Activated T-cell treated with anti-CD3 and anti-CD28 coated beads, Interleukin-2, amount 50 U/mL, for 72 hours (primary cell): Measurements from ENCODE around the gene SIRPA. TPM values are rescaled to one million over a fixed set of nuclear protein-coding genes. Genes with fewer than 3 reads are reported as not detected.

Experiments used
- ATAC-seq, 2 donors: fragments of 150-1000 bp; cut with Tn5 transposase; replicated peaks in 1 of 2; 2 replicates each; pipeline ENCODE4 v1.10.0; 2021; ENCODE audit warnings: moderate library complexity in 2 of 2, mild to moderate bottlenecking in 1 of 2
- DNase-seq, 2 donors: peaks; one replicate each; pipeline ENCODE4 v3.0.0; 2021 to 2022; ENCODE audit warnings: mixed read lengths in 1 of 2
- H3K27ac Mint-ChIP-seq: one replicate; pipeline ENCODE4 v1.8.0; 2022; ENCODE audit warnings: mild to moderate bottlenecking, moderate library complexity, mixed read lengths
- H3K27me3 Mint-ChIP-seq: one replicate; pipeline ENCODE4 v1.8.0; 2022; ENCODE audit warnings: low read depth, mixed read lengths
- H3K36me3 Mint-ChIP-seq, 2 donors: one replicate each; pipeline ENCODE4 v1.8.0; 2022; ENCODE audit warnings: mixed read lengths in 2 of 2, mild to moderate bottlenecking in 1 of 2; ENCODE audit not compliant: insufficient read depth in 2 of 2
- H3K4me1 Mint-ChIP-seq: one replicate; pipeline ENCODE4 v1.8.0; 2022; ENCODE audit warnings: low read depth, mixed read lengths
- H3K4me3 Mint-ChIP-seq, 2 donors: one replicate each; pipeline ENCODE4 v1.8.0; 2022; ENCODE audit warnings: mild to moderate bottlenecking in 2 of 2, mixed read lengths in 2 of 2, moderate library complexity in 2 of 2
- H3K9me3 Mint-ChIP-seq, 2 donors: one replicate each; pipeline ENCODE4 v1.8.0; 2022; ENCODE audit warnings: mixed read lengths in 2 of 2
- total RNA-seq, 2 donors: library from RNA; stranded (reverse); gene quantifications; one replicate each; pipeline ENCODE4 v1.2.3, GENCODE V29; 2022

Gene SIRPA
- under 1 TPM; 0.05 to 0.22 TPM for total RNA-seq

GRCh38 chr20:1894951-1895673 lies at the start of gene SIRPA:
Gene SIRPA (plus strand): TSS chr20:1895407. CDS start chr20:1895448, 41 bp downstream.
- peak; percentile 47 to 55 for ATAC-seq
- peak within 1 kb of the TSS; percentile 78 to 84 for H3K4me3 Mint-ChIP-seq
- H3K4me1 Mint-ChIP-seq: peaks cover 5% of the 10 kb centered on the region
- peaks cover 66% of the 10 kb centered on the region for H3K27me3 Mint-ChIP-seq
- peak; percentile 9 to 24 for DNase-seq
- H3K36me3 Mint-ChIP-seq: no peaks in the 10 kb centered on the region
- no peak within 1 kb of the TSS for H3K27ac Mint-ChIP-seq
- H3K9me3 Mint-ChIP-seq: no peaks in the 10 kb centered on the region

GRCh38 chr20:1845701-1846100 lies 49.5 kb upstream of the SIRPA start:
- Mint-ChIP-seq H3K9me3 (peaks cover 9 to 10% of the 10 kb centered on the region in 2 donors), H3K27me3 (peaks cover 2% of the 10 kb centered on the region), H3K4me3 (no peak overlapping the region), H3K36me3 (peaks cover 5 to 10% of the 10 kb centered on the region in 2 donors), H3K4me1 (peaks cover 36% of the 10 kb centered on the region), H3K27ac (no peak overlapping the region)
- ATAC-seq (no peak), DNase-seq (no peak)

GRCh38 chr20:1846341-1846740 lies 48.9 kb upstream of the SIRPA start:
- Mint-ChIP-seq H3K9me3 (peaks cover 9 to 10% of the 10 kb centered on the region in 2 donors), H3K36me3 (peaks cover 5 to 10% of the 10 kb centered on the region in 2 donors), H3K4me3 (no peak overlapping the region), H3K4me1 (peaks cover 42% of the 10 kb centered on the region), H3K27ac (no peak overlapping the region), H3K27me3 (no peaks in the 10 kb centered on the region)
- DNase-seq: no peak
- no peak for ATAC-seq

- Mint-ChIP-seq H3K4me1 (peaks cover 44% of the 10 kb centered on the region), H3K36me3 (peaks cover 5 to 10% of the 10 kb centered on the region in 2 donors), H3K27ac (no peak overlapping the region), H3K4me3 (no peak overlapping the region), H3K9me3 (peaks cover 9 to 10% of the 10 kb centered on the region in 2 donors), H3K27me3 (no peaks in the 10 kb centered on the region)
- ATAC-seq: no peak
- no peak for DNase-seq
Observed at GRCh38 chr20:1846876-1847275, 48.3 kb upstream of the SIRPA start.

- no peak overlapping the region for H3K27ac Mint-ChIP-seq
- no peaks in the 10 kb centered on the region for H3K27me3 Mint-ChIP-seq
- peaks cover 9 to 10% of the 10 kb centered on the region in 2 donors for H3K9me3 Mint-ChIP-seq
- H3K4me1 Mint-ChIP-seq: peaks cover 38% of the 10 kb centered on the region
- H3K36me3 Mint-ChIP-seq: peaks cover 5 to 10% of the 10 kb centered on the region in 2 donors
- no peak for ATAC-seq
- no peak for DNase-seq
- no peak overlapping the region for H3K4me3 Mint-ChIP-seq
Observed at GRCh38 chr20:1847780-1848179, 47.4 kb upstream of the SIRPA start.

GRCh38 chr20:1848373-1848772 lies 46.8 kb upstream of the SIRPA start:
- Mint-ChIP-seq H3K4me3 (no peak overlapping the region), H3K9me3 (peaks cover 9 to 10% of the 10 kb centered on the region in 2 donors), H3K27me3 (no peaks in the 10 kb centered on the region), H3K36me3 (peaks cover 5 to 10% of the 10 kb centered on the region in 2 donors), H3K4me1 (peaks cover 36% of the 10 kb centered on the region), H3K27ac (no peak overlapping the region)
- ATAC-seq (no peak), DNase-seq (no peak)

GRCh38 chr20:1851396-1851795 lies 43.8 kb upstream of the SIRPA start:
- no peak overlapping the region for H3K4me3 Mint-ChIP-seq
- H3K27ac Mint-ChIP-seq: no peak overlapping the region
- H3K27me3 Mint-ChIP-seq: peaks cover 8% of the 10 kb centered on the region
- DNase-seq (no peak), ATAC-seq (no peak)
- H3K36me3 Mint-ChIP-seq: peaks cover 2 to 6% of the 10 kb centered on the region in 2 donors
- peaks cover 15% of the 10 kb centered on the region for H3K4me1 Mint-ChIP-seq
- H3K9me3 Mint-ChIP-seq: peaks cover 5 to 7% of the 10 kb centered on the region in 2 donors

GRCh38 chr20:1853473-1853872 lies 41.7 kb upstream of the SIRPA start:
- ATAC-seq: no peak
- peaks cover 15% of the 10 kb centered on the region for H3K4me1 Mint-ChIP-seq
- H3K36me3 Mint-ChIP-seq: no peaks in the 10 kb centered on the region
- no peak overlapping the region for H3K4me3 Mint-ChIP-seq
- H3K9me3 Mint-ChIP-seq: no peaks in the 10 kb centered on the region
- DNase-seq: no peak
- H3K27me3 Mint-ChIP-seq: peaks cover 10% of the 10 kb centered on the region
- H3K27ac Mint-ChIP-seq: no peak overlapping the region

- ATAC-seq (no peak), DNase-seq (no peak)
- peaks cover 15% of the 10 kb centered on the region for H3K4me1 Mint-ChIP-seq
- H3K9me3 Mint-ChIP-seq: no peaks in the 10 kb centered on the region
- H3K27me3 Mint-ChIP-seq: peaks cover 10% of the 10 kb centered on the region
- no peaks in the 10 kb centered on the region for H3K36me3 Mint-ChIP-seq
- no peak overlapping the region for H3K27ac Mint-ChIP-seq
- no peak overlapping the region for H3K4me3 Mint-ChIP-seq
Observed at GRCh38 chr20:1854246-1854645, 41.0 kb upstream of the SIRPA start.

- Mint-ChIP-seq H3K27ac (no peak overlapping the region), H3K9me3 (no peaks in the 10 kb centered on the region), H3K4me3 (no peak overlapping the region), H3K27me3 (peaks cover 10% of the 10 kb centered on the region), H3K4me1 (peaks cover 14% of the 10 kb centered on the region), H3K36me3 (no peaks in the 10 kb centered on the region)
- no peak for DNase-seq
- ATAC-seq: no peak
Observed at GRCh38 chr20:1855109-1855508, 40.1 kb upstream of the SIRPA start.

- Mint-ChIP-seq H3K9me3 (no peaks in the 10 kb centered on the region), H3K27ac (no peak overlapping the region), H3K27me3 (peaks cover 10% of the 10 kb centered on the region), H3K36me3 (no peaks in the 10 kb centered on the region), H3K4me3 (no peak overlapping the region), H3K4me1 (peaks cover 8% of the 10 kb centered on the region)
- no peak for DNase-seq
- ATAC-seq: no peak
Observed at GRCh38 chr20:1855690-1856089, 39.5 kb upstream of the SIRPA start.

GRCh38 chr20:1856424-1856823 lies 38.8 kb upstream of the SIRPA start:
- H3K9me3 Mint-ChIP-seq: no peaks in the 10 kb centered on the region
- ATAC-seq (no peak), DNase-seq (no peak)
- H3K27me3 Mint-ChIP-seq: peaks cover 12% of the 10 kb centered on the region
- no peak overlapping the region for H3K27ac Mint-ChIP-seq
- H3K4me1 Mint-ChIP-seq: peaks cover under 1% of the 10 kb centered on the region
- H3K4me3 Mint-ChIP-seq: no peak overlapping the region
- H3K36me3 Mint-ChIP-seq: no peaks in the 10 kb centered on the region

- DNase-seq (no peak), ATAC-seq (no peak)
- no peaks in the 10 kb centered on the region for H3K36me3 Mint-ChIP-seq
- H3K27me3 Mint-ChIP-seq: peaks cover 16% of the 10 kb centered on the region
- no peaks in the 10 kb centered on the region for H3K4me1 Mint-ChIP-seq
- H3K9me3 Mint-ChIP-seq: no peaks in the 10 kb centered on the region
- no peak overlapping the region for H3K4me3 Mint-ChIP-seq
- H3K27ac Mint-ChIP-seq: no peak overlapping the region
Observed at GRCh38 chr20:1857466-1857865, 37.7 kb upstream of the SIRPA start.

- no peaks in the 10 kb centered on the region for H3K4me1 Mint-ChIP-seq
- no peaks in the 10 kb centered on the region for H3K9me3 Mint-ChIP-seq
- ATAC-seq: no peak
- no peak overlapping the region for H3K4me3 Mint-ChIP-seq
- peaks cover 24% of the 10 kb centered on the region for H3K27me3 Mint-ChIP-seq
- no peak for DNase-seq
- no peak overlapping the region for H3K27ac Mint-ChIP-seq
- H3K36me3 Mint-ChIP-seq: no peaks in the 10 kb centered on the region
Observed at GRCh38 chr20:1858871-1859270, 36.3 kb upstream of the SIRPA start.
